Testis (tissue), 2 donors: ENCODE results near the gene KRTAP22-1.

Experiments used
- CTCF ChIP-seq, 3 experiments: fragments of 450-650 bp in 2 of 3; fragments of 200-600 bp in 1 of 3; sonication (generic) in 1 of 3; IDR thresholded peaks; one replicate each; pipeline ENCODE4 v1.5.1; 2016 to 2019; ENCODE audit warnings: antibody characterized with exemption in 3 of 3, mild to moderate bottlenecking in 2 of 3, moderate library complexity in 1 of 3
- POLR2A ChIP-seq: fragments of 450-650 bp; IDR thresholded peaks from one replicate; pipeline ENCODE4 v1.6.1; 2017; ENCODE audit warnings: antibody characterized with exemption, mild to moderate bottlenecking, moderate library complexity

- TF ChIP-seq POLR2A (no peak), CTCF (IDR thresholded peaks at IDR 0.05) (no peak)
Observed at GRCh38 chr21:30598802-30599201, 2.1 kb upstream of the KRTAP22-1 start, which contains the start of gene KRTAP6-2.
